Kidney epithelial cell (primary cell): ENCODE results near the gene LAD1. TPM values are rescaled to one million over a fixed set of nuclear protein-coding genes. Genes with fewer than 3 reads are reported as not detected.

Experiments used
- DNase-seq: peaks from one replicate; pipeline ENCODE4 v3.0.0-alpha.2; 2010; ENCODE audit warnings: low read depth
- H3K27me3 ChIP-seq: 2 replicates; pipeline ENCODE4 v1.6.0; 2011; ENCODE audit warnings: low read length; ENCODE audit not compliant: control insufficient read depth, insufficient read depth
- H3K36me3 ChIP-seq: 2 replicates; pipeline ENCODE4 v1.5.1; 2011; ENCODE audit warnings: low read length; ENCODE audit not compliant: control insufficient read depth, insufficient read depth
- H3K4me3 ChIP-seq: 2 replicates; pipeline ENCODE4 v1.5.1; 2011; ENCODE audit warnings: low read depth, mild to moderate bottlenecking, control low read depth, low read length
- CTCF ChIP-seq: IDR thresholded peaks from 2 replicates; pipeline ENCODE4 v1.5.1; 2011; ENCODE audit warnings: mild to moderate bottlenecking, moderate library complexity, low read length, control low read depth, inconsistent platforms; ENCODE audit not compliant: insufficient read depth, poor library complexity, severe bottlenecking
- total RNA-seq: library from RNA; depleted of rRNA; stranded (reverse); fragments of >200 nt; gene quantifications from 2 replicates; pipeline ENCODE4 v1.2.3, GENCODE V29; 2015

Gene LAD1
- total RNA-seq, 1 donor from 2014 or later: 36.1 TPM

GRCh38 chr1:201364808-201365105 lies 34.4 kb downstream of the LAD1 start:
- H3K4me3 ChIP-seq: no peak overlapping the region
- DNase-seq: no peak
- TF ChIP-seq CTCF: no peak
- no peaks in the 10 kb centered on the region for H3K36me3 ChIP-seq
- peaks cover 15% of the 10 kb centered on the region for H3K27me3 ChIP-seq

- Histone ChIP-seq H3K36me3 (no peaks in the 10 kb centered on the region), H3K27me3 (peaks cover 6% of the 10 kb centered on the region), H3K4me3 (no peak overlapping the region)
- no peak for DNase-seq
- TF ChIP-seq CTCF: no peak
These were observed 35.7 kb downstream of the LAD1 start for GRCh38 chr1:201363467-201363866.

DNA sequence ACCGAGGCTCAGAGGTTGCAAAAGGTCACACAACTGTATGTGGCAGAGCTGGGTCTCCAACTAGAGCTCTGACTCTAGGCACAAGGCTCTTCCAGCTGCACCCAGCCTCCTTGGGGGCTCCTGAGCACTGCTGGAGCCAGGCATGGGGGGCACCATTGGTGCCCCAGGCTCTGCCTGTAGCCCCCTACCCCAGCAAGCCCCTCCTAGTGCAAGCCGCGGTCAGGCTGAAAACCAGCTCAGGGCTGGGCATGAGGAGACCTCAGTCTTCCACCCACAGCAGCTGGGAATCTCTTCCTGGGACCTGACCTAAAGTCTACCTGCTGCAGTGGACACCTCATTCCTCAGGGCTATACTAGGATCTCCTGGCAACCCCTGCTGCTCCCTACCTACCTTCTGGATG lies 36.2 kb downstream of the LAD1 start:
- Histone ChIP-seq H3K4me3 (no peak overlapping the region), H3K27me3 (peaks cover 3% of the 10 kb centered on the region), H3K36me3 (no peaks in the 10 kb centered on the region)
- no peak for DNase-seq
- TF ChIP-seq CTCF: no peak

DNA sequence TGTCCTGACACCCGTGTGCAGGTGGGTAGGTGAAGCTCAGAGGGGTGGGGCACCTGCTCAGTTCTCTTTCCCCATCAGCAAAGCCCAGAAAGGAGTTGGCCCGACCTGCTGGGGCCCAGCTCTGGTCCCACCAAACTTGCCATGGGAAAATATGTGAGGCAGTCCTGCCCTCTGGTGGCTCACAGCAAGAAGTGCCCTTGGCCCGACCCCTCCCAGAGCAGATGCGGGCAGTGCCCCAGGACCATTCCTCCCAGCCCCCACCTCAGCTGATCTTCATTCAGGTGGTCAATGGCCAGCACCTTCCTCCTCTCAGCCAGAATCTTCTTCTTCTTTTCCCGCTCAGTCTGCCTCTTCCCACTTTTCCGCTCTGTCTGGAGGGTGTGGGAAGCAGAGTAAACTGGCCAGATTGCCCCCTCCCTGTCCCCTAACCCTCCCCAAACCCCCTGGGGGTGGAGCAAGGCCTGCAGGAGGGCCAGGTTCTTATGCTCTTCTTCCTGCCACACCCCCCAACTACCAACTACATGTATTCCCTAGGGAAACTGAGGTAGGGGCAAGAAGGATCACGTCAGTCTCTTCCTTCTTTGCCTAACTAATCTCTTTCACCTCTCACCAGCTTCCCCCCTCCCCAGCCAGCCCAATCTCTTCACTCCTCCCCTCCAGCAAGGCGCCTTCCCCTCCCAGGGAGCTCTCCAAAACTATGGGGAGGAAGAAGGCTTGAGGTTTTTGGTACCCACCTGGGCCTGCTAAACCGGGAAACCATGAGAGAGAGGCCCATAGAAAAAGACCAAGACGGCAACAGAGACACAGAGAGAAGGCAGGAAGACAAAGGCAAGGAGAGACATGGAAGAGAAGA lies 37.2 kb downstream of the LAD1 start:
- no peak for DNase-seq

GRCh38 chr1:201360901-201361651 lies 38.0 kb downstream of the LAD1 start:
- no peak for DNase-seq
- TF ChIP-seq CTCF: no peak
- H3K4me3 ChIP-seq: no peak overlapping the region
- H3K27me3 ChIP-seq: peaks cover 1% of the 10 kb centered on the region
- no peaks in the 10 kb centered on the region for H3K36me3 ChIP-seq

More for the DNA sequence above, 37.2 kb downstream of the LAD1 start:
- H3K27me3 ChIP-seq: no peaks in the 10 kb centered on the region
- H3K36me3 ChIP-seq: no peaks in the 10 kb centered on the region
- no peak overlapping the region for H3K4me3 ChIP-seq
- TF ChIP-seq CTCF: peak; percentile 75
